Lower lobe of right lung (tissue), 2 donors: ENCODE data around the gene MICAL3. TPM values are rescaled to one million over a fixed set of nuclear protein-coding genes. Genes with fewer than 3 reads are reported as not detected.

Source experiments
- ATAC-seq, 2 donors: fragments of 200-7000 bp; cut with Tn5 transposase; one replicate each; pipeline ENCODE4 v1.9.1; 2020 to 2022; ENCODE audit warnings: mild to moderate bottlenecking in 2 of 2, moderate library complexity in 2 of 2
- DNase-seq: peaks from one replicate; pipeline ENCODE4 v3.0.0-alpha.2; 2020
- H3K27ac ChIP-seq: fragments of 200-600 bp; one replicate; pipeline ENCODE4 v1.8.0; 2022
- H3K27me3 ChIP-seq: fragments of 200-600 bp; one replicate; pipeline ENCODE4 v1.8.0; 2022; ENCODE audit warnings: low read depth
- H3K36me3 ChIP-seq: fragments of 200-600 bp; one replicate; pipeline ENCODE4 v1.8.0; 2022; ENCODE audit warnings: mild to moderate bottlenecking
- H3K4me1 ChIP-seq: fragments of 200-600 bp; one replicate; pipeline ENCODE4 v1.8.0; 2022
- H3K4me3 ChIP-seq: fragments of 200-600 bp; one replicate; pipeline ENCODE4 v1.8.0; 2022; ENCODE audit warnings: mild to moderate bottlenecking
- H3K9me3 ChIP-seq: fragments of 200-600 bp; one replicate; pipeline ENCODE4 v1.8.0; 2022
- CTCF ChIP-seq: fragments of 200-600 bp; IDR thresholded peaks from one replicate; pipeline ENCODE4 v1.8.0; 2022; ENCODE audit warnings: antibody characterized with exemption, mild to moderate bottlenecking
- intact Hi-C: fragments of 100-400 bp; cut with DNase I; formaldehyde crosslinking; loops from one replicate; pipeline ENCODE4 v1.11.0; 2022
- total RNA-seq: library from RNA; stranded (reverse); fragmentation: NEBNext Ultra II Directional; extraction: Animal tissue kit (Norgen Biotek cat#: 25700); gene quantifications from one replicate; pipeline ENCODE4 v1.2.1, GENCODE V29; 2021
- donor health status: DM: no; HTN: yes; CAD: no; lungs with severe emphysema.

The MICAL3 gene
- total RNA-seq, 1 donor from 2014 or later: 23.5 TPM

- intact Hi-C loops: no loop called here
- Histone ChIP-seq H3K4me1 (peaks cover 19% of the 10 kb centered on the region), H3K27ac (no peak overlapping the region), H3K4me3 (no peak overlapping the region), H3K27me3 (no peaks in the 10 kb centered on the region), H3K9me3 (no peaks in the 10 kb centered on the region), H3K36me3 (no peaks in the 10 kb centered on the region)
- DNase-seq (no peak), ATAC-seq (no peak)
- TF ChIP-seq CTCF: no peak
Observed at GRCh38 chr22:17945156-17945887, 79.0 kb downstream of the MICAL3 start.

GRCh38 chr22:17944256-17944655, 80.1 kb downstream of the MICAL3 start:
- TF ChIP-seq CTCF: no peak
- ATAC-seq: no peak
- H3K27ac ChIP-seq: no peak overlapping the region
- H3K4me3 ChIP-seq: no peak overlapping the region
- intact Hi-C loops: no loop called here
- H3K36me3 ChIP-seq: no peaks in the 10 kb centered on the region
- DNase-seq: no peak
- H3K9me3 ChIP-seq: no peaks in the 10 kb centered on the region
- H3K4me1 ChIP-seq: peaks cover 19% of the 10 kb centered on the region
- H3K27me3 ChIP-seq: no peaks in the 10 kb centered on the region

- DNase-seq: no peak
- TF ChIP-seq CTCF: no peak
- intact Hi-C loops: no loop called here
- H3K4me1 ChIP-seq: peaks cover 19% of the 10 kb centered on the region
- H3K27ac ChIP-seq: no peak overlapping the region
- no peaks in the 10 kb centered on the region for H3K27me3 ChIP-seq
- H3K9me3 ChIP-seq: no peaks in the 10 kb centered on the region
- no peaks in the 10 kb centered on the region for H3K36me3 ChIP-seq
- H3K4me3 ChIP-seq: no peak overlapping the region
- no peak for ATAC-seq
Observed at GRCh38 chr22:17943533-17944249, 80.7 kb downstream of the MICAL3 start.

- peaks cover 19% of the 10 kb centered on the region for H3K4me1 ChIP-seq
Observed at GRCh38 chr22:17942721-17943120, 81.6 kb downstream of the MICAL3 start.

More at GRCh38 chr22:17942721-17943120, 81.6 kb downstream of the MICAL3 start:
- Histone ChIP-seq H3K36me3 (no peaks in the 10 kb centered on the region), H3K9me3 (no peaks in the 10 kb centered on the region), H3K4me3 (no peak overlapping the region), H3K27me3 (no peaks in the 10 kb centered on the region), H3K27ac (no peak overlapping the region)
- ATAC-seq (no peak), DNase-seq (no peak)
- TF ChIP-seq CTCF: no peak
- intact Hi-C loops: no loop called here
